Activated CD8-positive, alpha-beta memory T cell treated with anti-CD3 and anti-CD28 coated beads, Interleukin-2, amount 50 U/mL, for 1 hour (primary cell): ENCODE data around the gene SKAP2.
A peak's percentile ranks its signal among the peaks of the same experiment; 100 is the strongest.

Experiments
- DNase-seq: peaks from one replicate; pipeline ENCODE4 v3.0.0-alpha.2; 2020; ENCODE audit errors: extremely low read depth

Gene SKAP2

DNA sequence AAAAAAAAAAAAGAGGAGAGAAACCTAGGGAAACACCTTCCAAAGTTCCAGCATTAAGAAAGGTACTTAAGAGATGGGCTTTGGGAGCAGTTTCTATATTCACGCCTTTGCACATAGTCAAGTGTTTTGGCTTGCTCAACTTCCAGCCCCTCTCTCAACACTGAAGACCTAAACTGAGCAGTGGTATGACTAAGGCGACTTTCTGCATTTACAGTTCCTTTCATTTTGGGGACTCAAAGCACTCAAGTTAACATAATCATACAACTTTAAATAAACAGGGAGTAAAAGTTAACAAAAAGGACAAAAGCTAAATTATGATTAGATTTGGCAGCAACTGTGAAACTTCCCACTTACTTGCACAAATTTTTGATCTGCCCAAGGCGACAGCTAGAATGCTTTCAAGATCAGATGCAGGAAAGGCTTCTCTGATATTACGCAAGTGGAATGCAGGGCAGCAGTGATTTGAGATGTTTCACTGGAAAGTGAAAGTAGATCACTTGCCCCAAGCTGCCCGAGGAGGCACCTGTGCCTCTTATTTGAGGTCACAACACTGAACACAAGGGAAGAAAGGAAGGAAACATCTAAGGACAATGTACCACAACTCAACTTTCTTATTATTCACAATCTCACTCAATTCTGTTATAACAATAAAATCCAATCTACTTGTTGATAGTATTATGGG lies 199.5 kb downstream of the SKAP2 start:
- DNase-seq = peak; percentile 1

DNA sequence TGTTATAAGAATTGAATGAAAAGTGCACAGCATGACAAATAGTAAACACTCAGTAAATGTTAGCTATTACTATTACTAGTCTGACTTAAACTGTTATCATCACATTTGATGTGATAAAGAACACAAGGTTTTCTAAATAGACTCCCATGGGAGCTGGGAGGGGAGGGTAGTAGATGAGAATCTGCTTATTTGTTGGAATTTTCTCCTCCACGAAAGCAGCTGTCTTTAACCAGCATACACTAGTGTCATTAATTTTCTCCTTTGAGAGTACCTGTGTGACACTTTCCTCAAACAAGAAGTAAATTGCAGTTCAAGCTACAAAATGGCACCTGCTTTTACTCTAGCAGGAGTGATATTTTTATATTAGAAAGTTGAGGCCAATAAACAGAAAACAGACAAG lies 200.1 kb downstream of the SKAP2 start:
- DNase-seq = no peak

DNA sequence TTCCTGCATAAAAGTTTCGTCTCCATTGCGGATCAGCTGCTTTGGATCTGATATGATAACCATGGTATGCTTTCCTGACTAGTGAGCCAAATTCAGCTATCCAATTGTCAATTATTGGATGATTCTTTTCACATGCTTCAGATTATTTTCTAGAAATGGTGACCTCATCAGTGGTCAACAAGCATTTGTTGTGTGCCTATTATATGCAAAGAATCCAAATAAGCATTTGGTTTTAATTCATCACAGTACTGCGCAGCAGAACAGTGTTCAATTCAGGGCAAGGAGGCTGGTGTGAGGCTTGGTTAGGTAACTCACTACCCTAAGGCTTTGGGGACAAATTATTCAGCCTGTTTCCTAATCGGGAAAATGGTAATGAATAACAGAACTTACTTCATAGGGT lies 200.5 kb downstream of the SKAP2 start:
- no peak for DNase-seq

DNA sequence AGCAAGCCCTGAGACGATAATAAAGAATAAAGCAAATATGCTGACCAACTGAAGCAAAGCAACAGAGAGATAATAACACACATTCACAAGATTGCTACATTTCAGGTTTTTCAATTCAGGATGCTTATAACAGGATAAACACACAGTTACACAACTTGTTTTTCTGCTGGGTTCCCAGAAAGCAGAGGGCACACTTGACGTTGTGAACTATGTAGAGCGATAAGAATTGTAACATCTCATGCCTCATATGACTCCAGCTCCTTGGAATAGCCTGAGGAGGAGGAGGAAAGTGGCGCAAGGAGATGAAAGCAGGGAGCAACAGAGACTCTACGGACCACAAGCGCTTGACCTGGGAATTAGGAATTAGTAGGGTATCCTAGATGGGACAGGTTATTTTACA lies 201.7 kb downstream of the SKAP2 start:
- no peak for DNase-seq

DNA sequence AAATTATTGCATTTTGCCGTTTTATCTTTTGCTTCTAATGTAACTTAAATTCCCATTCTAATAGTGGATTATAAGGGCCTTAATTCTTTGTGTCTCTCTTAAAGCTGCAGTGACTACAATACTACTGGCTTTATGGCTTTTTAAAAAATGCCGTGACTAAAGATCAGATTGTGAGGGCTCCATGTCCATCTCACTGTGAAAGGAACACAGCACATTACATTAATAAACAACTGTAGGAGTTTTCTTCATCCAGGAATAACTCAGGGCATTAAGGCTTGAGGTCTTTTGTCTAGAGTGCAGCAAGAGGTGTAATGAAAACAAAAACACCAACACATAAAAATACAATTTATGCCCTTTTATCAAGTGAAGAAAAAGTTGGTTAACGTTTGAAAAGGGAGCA lies 205.3 kb downstream of the SKAP2 start:
- DNase-seq = no peak

DNA sequence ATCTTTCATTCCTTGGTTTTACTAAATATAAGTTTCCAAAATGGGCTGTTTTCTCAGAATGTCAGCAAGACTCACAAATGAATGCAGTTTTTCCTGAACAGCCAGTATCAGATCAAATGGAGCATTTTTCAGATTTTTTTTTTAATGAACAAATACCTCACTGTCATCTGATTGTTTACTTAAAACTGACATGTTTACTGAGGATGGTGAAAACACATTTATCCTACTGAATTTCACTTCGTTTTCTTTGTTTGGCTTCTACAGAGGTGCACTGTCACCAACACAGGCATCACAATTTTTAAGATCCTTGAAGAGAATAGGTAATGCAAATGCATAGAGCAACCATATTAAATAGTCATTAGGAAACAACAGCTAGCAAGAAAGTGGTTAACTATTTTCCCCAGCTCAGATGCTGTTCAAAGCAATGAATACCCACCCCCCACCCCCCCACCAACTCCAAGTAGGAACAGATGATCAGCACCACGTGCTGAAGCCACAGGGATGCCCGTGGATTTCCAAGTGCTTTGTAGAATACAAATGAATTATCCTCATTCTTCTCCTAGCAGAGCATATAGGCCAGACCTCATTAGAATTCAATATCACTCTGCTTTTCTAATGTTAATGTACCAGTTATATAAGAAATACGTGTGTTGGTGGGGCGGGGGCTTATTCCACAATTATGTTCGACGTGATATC lies 205.9 kb downstream of the SKAP2 start:
- DNase-seq = no peak

DNA sequence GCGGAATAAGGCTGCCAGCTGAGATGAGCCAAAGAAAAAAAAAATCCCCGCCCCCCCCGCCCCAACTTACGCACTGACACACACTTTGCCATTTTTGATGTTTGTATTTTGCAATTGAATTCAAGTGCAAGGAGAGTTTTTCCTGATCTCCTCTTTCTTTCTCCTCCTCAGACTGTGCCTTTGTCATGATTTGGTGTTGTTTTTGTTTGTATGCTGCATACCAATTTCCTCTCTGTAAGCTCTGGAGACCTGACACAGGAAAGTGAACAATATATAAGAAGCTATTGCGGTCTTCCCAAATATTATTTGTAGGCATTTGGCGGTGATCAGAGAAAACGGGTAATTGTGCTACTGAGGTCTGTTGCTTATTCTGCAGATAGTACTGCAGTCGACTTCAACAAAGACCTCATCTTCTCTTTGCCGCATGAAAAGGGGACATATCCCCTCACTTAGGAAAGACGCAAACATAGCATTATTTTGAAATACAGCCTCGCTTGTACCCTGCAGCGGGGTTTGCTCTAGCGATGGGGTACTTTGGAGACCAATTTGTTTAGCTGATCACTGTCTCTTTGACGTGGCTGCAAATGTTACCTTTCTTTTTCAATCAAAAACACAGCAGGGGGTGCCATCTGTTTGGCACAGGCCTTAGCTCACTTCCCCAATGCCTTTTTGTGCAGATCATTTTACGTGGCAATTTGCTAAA lies 206.6 kb downstream of the SKAP2 start:
- DNase-seq = no peak

- DNase-seq = no peak
These were observed 207.2 kb downstream of the SKAP2 start for GRCh38 chr7:26657206-26657641.

GRCh38 chr7:26656735-26657134 lies 207.7 kb downstream of the SKAP2 start:
- DNase-seq = no peak

DNA sequence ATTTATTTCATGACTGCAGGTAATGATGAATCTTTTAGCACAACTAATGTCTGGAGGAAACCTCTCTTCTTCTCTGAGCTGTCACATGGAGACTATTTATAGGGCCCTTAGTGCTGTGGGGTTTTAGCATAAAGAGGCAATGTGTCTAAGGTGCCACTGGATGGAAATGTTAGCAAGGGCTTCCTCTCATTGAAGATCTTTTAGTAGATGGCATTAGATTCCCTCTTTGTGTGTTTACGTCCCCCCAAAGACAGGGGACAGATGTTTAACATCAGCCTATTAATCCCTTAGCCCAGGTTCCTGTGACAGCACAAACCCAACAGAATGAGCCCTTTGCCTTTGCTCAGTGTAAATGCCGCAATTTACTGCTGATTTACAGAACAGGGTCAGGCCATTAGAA lies 208.6 kb downstream of the SKAP2 start:
- DNase-seq = no peak

DNA sequence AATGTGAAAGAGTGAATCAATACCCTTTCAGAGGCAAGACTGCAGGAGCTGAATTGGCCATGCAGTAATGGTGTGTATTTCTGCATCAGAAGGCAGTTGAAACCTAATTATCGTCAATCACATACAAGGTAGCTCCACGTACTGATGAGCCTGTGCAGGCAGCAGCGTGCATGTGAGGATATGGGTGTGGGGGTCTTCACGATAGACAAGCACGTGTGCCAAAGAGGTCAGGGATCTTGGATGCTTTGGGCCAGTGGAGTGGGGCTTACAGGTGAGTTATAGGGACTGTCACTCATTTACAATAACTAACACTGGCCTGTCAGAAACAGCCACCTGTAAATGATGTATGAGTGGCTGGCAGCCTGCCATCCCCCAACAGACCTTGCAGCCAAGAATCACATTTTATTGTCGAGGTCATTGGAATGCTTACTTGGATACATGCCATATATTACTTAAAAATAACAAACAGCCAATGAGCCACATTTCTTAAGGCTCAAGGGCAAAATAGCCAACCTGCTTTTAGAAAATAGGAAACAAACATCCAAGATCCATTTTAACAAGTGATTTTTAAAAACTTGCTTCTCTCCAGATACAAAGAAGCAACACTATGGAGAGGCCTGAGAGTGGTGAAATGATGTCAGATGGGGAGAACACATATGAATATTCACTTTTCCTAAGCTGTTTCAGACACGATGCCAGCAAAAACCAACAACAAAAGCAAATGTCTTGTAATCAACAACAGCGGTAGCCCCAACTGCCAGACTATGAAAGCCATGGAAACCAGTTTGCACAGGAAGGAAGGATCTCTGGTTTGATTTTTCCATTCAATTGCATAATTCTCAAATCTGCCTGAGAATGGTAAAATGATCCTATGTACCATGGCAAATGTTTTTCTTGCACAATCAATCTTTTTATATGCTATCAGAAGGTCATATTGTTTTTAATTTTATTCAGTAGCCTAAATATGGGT lies 210.7 kb downstream of the SKAP2 start:
- no peak for DNase-seq

- DNase-seq = no peak
These were observed 211.8 kb downstream of the SKAP2 start for GRCh38 chr7:26652401-26653100.

DNA sequence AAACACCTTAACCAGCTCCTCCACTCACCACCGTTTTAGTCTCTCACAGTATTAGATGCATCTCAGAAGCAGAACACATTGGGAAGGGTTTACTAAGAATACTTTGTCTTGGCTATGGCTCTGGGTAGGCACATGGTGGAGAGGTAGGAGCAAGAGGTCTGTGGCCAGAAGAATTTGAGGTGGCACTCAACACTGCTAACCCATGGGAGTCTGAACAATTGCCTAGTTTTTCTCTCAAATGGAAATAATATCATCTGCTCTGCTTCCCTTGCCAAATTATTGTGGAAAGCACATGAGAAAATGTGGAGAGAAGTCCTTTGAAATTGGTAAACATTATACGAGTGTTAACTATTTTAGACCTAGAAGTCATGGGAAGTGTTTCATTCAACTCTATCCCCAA lies 214.3 kb downstream of the SKAP2 start:
- DNase-seq = no peak

- no peak for DNase-seq
These were observed 215.0 kb downstream of the SKAP2 start for GRCh38 chr7:26649388-26649787.

DNA sequence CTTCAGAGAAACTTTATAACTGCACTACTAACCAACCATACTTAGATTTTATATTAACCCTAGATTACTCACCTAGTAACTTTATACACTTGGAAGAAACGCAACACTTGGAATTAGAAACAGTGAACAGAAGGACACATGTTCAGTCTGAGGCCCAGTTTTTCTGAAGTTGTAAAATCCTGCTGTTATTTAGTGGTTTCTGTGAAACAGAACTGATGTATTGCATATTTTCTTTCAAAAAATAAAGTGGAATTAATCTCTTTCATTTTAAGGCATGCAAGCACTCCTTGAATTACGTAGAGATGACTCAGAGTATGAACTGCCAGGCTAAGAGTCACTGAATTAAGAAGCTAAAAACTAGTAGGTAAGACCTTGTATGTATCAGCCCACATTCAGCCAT lies 215.8 kb downstream of the SKAP2 start:
- no peak for DNase-seq

- no peak for DNase-seq
These were observed 217.9 kb downstream of the SKAP2 start for GRCh38 chr7:26646336-26647048.

- no peak for DNase-seq
These were observed 219.3 kb downstream of the SKAP2 start for GRCh38 chr7:26645121-26645520.

- no peak for DNase-seq
These were observed 222.0 kb downstream of the SKAP2 start for GRCh38 chr7:26642416-26642815.

GRCh38 chr7:26639695-26640094 lies 224.7 kb downstream of the SKAP2 start:
- no peak for DNase-seq

DNA sequence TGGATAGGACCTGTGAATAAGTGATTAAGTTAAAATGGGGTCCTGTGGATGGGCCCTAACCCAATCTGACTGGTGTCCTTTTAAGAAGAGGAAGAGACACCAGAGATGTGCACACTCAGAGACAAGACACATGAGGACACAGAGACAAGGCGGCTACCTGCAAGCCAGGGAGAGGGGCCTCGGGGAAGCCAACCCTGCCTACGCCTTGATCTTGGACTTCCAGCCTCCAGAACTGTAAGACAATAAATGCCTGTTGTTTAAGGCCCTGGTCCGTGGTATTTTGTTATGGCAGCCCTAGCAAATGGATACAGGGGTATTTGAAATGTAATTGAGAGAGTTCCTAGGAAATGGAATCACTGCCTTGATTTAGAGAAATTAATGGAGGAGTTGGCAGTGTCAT lies 225.3 kb downstream of the SKAP2 start:
- no peak for DNase-seq

DNA sequence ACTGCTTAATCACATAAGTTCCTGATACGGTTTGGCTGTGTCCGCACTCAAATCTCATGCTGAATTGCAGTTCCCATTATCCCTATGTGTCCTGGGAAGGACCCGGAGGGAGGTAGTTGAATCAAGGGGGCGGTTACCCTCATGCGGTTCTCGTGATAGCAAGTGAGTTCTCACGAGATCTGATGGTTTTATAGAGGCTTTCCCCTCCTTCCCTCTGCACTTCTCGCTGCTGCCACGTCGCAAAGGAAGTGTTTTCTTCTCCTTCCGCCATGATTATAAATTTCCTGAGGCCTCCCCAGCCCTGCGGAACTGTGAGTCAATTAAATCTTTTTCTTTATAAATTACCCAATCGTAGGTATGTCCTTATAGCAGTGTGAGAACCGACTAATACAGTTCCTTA lies 226.2 kb downstream of the SKAP2 start:
- no peak for DNase-seq
